Measurements from ENCODE around the gene BMP10.

Gene BMP10

GRCh38 chr2:68889500-68889899, 18.3 kb upstream of the BMP10 start:
- peak; percentile 3 for DNase-seq

- DNase-seq: no peak
These were observed 17.8 kb upstream of the BMP10 start for GRCh38 chr2:68889021-68889420.

GRCh38 chr2:68888038-68888704, 17.0 kb upstream of the BMP10 start:
- no peak for DNase-seq

GRCh38 chr2:68885811-68886075, 14.5 kb upstream of the BMP10 start:
- DNase-seq: no peak

GRCh38 chr2:68885074-68885810, 14.0 kb upstream of the BMP10 start:
- DNase-seq: no peak

GRCh38 chr2:68880213-68880612, 9.0 kb upstream of the BMP10 start:
- no peak for DNase-seq

- peak; percentile 12 for DNase-seq
These were observed 8.1 kb upstream of the BMP10 start for GRCh38 chr2:68879296-68879695.

- peak; percentile 14 for DNase-seq
These were observed 7.6 kb upstream of the BMP10 start for GRCh38 chr2:68878753-68879152.

- DNase-seq: no peak
These were observed 7.0 kb upstream of the BMP10 start for GRCh38 chr2:68878071-68878711.

- DNase-seq: no peak
These were observed 6.0 kb upstream of the BMP10 start for GRCh38 chr2:68877079-68877772.

- no peak for DNase-seq
These were observed 982 bp downstream of the BMP10 start for GRCh38 chr2:68870215-68870614.

- DNase-seq: no peak
These were observed 6.1 kb downstream of the BMP10 start for GRCh38 chr2:68865108-68865507.

- DNase-seq: no peak
These were observed 7.2 kb downstream of the BMP10 start for GRCh38 chr2:68863996-68864395.

GRCh38 chr2:68862889-68863288, 8.3 kb downstream of the BMP10 start:
- no peak for DNase-seq

GRCh38 chr2:68861330-68861729, 9.9 kb downstream of the BMP10 start:
- DNase-seq: no peak

- DNase-seq: no peak
These were observed 11.1 kb downstream of the BMP10 start for GRCh38 chr2:68860111-68860510.

- no peak for DNase-seq
These were observed 13.2 kb downstream of the BMP10 start for GRCh38 chr2:68857855-68858456.

- no peak for DNase-seq
These were observed 13.9 kb downstream of the BMP10 start for GRCh38 chr2:68857202-68857845.

GRCh38 chr2:68855550-68855949, 15.6 kb downstream of the BMP10 start:
- no peak for DNase-seq

GRCh38 chr2:68854476-68854875, 16.7 kb downstream of the BMP10 start:
- no peak for DNase-seq

GRCh38 chr2:68853915-68854314, 17.3 kb downstream of the BMP10 start:
- DNase-seq: no peak

- DNase-seq: no peak
These were observed 18.2 kb downstream of the BMP10 start for GRCh38 chr2:68853035-68853434.

- no peak for DNase-seq
These were observed 20.7 kb downstream of the BMP10 start for GRCh38 chr2:68850524-68850923.

All from fibroblast of skin of scalp (primary cell).